T-helper 2 cell treated with Interferon-gamma antibody and Interleukin-4, amounts not matched to agents 100 ng/mL and 5 ng/mL, for 36 hours (primary cell): ENCODE data around the gene GRIN2B. TPM values are rescaled to one million over a fixed set of nuclear protein-coding genes. Genes with fewer than 3 reads are reported as not detected.

Experiments
- intact Hi-C: fragments of 100-400 bp; cut with micrococcal nuclease; formaldehyde crosslinking; loops from one replicate; pipeline ENCODE4 v1.15.1; 2023
- total RNA-seq: library from RNA; stranded (reverse); gene quantifications from 2 replicates; pipeline ENCODE4 v1.2.3, GENCODE V29; 2022

The GRIN2B gene
- not detected in 2 replicates for total RNA-seq

DNA sequence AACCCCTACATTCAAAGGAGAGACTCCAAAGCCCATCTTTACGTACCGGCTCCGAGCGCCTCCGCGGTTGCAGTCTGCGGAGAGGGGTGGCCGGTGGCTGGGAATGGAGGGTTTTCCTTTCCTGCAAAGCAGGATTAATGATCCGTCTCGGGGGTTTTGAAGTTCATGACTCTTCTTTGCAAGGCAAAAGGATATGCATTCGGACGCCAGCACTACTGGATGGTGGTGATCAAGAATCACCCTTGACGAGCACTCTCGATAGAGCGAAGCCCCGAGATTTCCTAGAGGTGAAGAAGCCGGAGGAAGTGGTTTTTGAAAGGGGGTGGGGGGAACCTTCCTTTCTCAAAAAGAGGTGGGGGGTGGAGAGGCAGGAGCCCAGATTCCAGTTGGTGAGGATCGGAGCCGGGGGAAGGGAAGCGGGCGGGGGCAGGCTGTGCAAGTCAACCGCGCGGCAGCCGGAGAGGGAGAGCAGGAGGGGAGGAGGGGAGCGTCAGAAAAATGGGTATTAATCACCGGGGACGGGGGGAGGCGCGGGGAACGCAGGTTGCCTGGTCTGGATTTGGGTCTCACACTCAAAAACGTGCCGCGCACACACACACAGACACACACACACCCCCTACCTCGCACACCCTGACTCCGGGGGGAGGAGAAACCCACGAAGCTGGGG, at the start of gene GRIN2B:
Gene GRIN2B, minus strand, starts transcription at position 307 of the 667 bp plus-strand sequence. CDS start 115,394 bp downstream, outside the sequence.
- intact Hi-C loops = no loop called here

DNA sequence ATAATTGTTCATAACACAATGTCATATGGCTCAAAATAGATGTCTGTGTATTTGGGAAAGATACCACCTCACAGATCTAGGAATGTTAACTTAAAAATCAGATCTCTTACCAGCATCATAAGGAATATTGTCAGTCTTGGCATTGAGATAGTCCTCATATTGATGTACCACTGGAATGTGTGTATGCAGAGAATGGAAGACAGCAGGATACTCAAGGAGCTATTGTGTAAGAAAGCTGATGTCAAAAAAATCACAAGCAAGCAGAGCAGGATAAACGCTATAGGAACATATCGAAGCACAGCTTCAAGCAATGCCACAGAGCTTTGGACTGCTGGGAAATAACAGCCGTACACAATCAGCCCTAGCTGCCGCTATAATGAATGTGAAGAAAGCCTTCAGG, 45.1 kb upstream of the GRIN2B start:
- intact Hi-C loops = no loop called here

DNA sequence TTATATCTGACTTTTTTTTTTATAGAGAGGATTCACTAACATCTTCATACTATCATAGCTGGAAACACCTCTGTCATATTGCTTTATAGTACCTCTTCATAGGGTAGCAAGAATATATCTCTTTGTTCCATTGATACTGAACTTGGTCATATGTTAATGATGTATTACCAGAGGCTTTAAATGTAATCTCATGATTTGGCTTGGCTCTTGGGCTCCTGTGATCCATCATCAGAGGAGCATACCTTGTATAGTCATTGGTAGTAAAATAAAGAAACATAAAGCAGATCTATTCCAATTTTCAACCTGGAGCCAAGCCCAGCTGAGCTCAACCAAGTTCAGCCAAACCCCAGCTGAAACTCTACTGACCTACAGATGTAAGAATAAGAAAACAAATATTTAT, 43.2 kb upstream of the GRIN2B start:
- intact Hi-C loops = no loop called here

DNA sequence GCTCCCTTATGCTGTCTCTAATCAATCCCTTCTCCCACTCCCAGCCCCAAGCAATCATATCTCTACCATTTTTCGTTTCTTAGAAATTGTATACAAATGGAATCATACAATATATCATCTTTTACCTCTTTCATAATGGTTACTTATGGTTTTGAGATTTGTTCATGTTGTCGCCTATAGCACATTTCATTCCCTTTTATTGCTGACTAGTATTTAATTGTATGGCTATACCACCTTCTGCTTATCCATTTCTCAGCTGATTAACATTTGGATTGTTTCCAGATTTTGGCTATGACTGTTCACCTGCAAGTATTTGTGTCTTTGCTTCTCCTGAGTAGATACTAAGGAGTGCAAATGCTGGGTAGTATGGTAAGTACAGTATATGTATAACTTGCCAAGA, 36.7 kb upstream of the GRIN2B start:
- intact Hi-C loops = no loop called here

DNA sequence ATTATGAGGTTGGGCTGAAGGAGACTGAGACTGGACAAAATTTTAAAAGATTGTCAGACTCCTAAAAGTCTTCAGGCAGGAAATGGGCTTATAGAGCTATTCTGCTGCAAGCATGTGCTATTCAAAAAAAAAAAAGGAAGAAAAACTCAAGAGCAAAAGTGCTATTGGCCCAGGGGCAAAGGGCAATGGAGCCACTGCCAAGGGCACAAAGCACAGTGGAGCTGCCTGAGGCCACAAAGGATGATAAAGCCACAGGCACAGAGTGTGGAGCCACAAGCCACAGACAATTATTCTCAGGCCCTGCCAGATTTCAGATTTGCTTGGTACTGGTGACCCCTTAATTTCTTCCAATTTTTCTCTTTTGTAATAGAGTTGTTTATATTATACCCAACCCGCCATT, 29.6 kb upstream of the GRIN2B start:
- intact Hi-C loops = no loop called here

DNA sequence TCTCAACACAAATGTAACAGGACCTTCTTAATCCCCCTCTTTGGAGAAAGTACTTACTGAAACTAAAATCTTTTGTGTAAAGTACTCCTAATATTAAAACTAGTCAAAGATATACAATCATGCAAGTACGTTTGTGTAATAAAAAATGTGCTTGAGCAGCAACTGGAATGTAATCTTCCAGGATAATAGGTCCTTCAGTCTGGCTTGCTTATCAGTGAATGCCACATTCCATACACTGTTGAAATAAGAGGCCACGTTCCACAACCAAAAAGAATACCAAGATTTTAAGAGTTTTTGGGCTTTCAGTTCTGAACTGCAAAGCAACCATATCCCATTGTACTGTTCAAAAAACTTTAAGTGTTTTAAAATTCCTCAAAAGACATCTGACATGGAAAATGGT, 26.2 kb upstream of the GRIN2B start:
- intact Hi-C loops = no loop called here

DNA sequence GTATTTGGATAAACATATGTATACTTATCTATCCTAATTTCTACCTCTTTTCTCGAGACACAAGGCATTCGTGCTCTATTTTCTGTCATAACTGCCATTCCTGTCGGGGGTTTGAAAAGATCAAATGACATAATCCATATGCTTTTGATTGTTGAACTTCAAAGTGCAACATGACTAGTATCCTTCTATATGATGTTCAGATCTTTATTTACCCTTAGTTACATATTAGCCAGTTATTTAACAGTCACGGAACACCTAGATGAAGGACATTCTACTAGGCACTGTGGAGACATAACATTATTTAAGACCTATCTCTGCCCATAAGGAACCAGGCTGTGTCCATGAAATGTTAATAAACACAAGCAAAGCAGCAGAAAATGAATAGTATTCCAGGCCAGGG, 11.2 kb upstream of the GRIN2B start:
- intact Hi-C loops = no loop called here

DNA sequence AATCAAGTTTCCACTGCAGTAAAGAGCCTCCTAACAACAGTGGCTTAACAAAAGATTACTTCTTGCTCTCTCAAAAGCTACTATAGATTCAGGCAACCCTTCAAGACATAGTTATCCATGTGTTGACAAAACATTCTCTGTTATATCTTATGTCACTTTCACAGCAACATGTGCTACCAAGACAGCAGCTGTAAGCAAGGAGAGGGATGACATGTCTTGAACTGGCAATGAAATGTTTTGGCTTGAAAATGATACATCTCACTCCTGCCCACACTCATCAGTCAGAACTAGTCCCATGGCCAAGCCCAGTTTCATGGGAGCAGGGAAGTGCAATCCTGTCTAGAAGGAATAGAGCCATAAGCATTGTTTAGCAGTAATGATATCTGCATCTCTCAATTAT, 10.7 kb upstream of the GRIN2B start:
- intact Hi-C loops = no loop called here

DNA sequence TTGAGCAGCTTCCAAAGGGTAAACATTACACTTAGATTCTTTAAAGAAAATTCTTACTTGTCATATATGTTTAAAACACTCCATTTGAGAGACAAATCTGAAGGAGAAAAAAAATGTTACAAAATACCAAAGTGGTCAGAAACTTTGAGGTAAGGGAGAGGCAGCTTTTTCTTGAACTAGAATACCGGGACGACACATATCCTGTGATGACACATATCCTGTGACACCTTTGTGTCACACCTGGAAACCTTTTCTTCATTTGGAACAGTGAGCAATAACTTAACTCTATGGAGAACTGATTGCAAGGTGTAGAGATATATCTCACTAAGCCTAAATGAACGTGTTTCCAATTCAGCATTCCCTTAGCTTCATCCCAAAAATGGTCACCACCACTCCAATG, 4.6 kb upstream of the GRIN2B start:
- intact Hi-C loops = no loop called here

DNA sequence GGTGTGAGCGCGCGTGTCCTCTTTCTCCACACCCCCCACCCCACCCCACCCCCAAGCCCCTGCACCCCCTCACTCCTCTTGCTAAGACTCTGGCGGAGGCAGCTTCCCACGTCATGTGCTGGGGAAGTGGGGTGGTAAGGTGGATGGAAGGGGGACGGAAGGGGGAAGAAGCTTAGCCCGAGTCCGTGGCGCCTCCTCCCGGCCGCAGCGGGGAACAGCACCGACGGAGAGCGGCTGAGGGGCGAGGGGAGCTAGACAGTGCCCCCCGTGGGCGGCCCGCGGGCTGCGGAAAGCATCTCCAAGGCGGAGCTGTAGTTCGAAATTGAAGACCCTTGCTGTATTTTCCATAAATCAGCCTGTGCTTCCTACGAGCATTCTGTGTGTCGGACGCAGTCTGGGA, 588 bp upstream of the GRIN2B start:
- intact Hi-C loops = no loop called here

DNA sequence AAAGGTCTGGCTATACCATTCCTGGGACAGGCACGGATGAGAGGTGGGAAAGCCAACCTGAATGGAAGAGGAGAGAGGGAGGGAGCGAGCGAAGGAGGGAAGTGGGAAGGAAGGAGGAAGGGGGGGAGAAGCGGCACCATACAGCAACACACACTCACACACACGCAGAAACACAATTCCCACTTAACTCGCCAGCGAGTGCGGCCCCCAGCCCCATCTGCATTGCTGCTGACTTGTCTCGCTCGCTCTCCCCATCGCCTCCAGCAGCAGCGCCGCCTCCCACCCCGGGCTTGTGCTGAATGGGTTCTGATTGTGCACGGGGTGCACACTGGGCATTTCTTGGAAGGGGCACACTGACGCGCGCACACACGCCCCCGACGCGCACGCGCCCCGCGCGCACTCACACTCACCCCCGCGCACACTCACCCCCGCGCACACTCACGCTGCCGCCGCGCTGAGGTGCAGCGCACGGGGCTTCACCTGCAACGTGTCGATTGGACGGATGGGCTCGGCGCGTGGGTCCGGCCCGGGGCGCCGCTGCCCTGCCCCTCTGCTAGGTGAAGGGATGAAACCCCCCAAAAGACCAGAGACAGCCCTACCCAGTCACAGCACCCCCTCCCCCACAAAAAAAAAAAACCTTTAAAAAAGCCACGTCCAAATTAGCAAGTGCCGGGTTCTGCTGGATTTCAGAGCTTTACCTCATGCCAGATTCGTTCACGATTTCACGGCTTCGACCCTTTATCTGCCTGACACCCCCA, 685 bp downstream of the GRIN2B start:
- intact Hi-C loops = no loop called here

DNA sequence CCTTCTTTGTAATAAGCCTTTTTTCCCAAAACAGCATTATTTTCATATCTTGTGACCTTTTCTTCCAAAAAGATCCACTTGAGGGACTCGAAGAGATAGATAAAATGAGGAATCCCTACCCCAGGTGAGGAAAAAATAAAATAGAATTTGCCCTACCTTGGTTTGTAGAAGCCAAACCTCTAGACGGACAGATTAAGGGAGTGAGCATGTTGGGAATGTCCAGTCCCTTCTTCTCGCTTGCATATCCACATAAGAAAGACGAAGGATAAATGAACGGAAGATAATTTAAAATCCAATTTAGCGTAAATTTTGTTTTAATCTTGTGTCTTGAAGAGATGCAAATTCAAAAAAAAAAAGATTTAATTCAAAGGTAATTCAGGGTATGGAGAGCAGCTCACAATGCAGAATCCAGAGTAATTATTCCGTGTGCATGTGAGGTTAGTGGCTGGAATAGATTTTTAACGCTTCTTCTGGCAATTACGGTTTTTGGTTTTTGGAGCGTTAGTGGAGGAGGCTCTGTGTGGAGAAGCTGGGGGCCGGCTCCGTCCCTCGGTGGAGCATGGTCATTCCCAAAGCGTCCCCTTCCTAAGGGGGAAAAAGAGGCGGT, 1.5 kb downstream of the GRIN2B start:
- intact Hi-C loops = no loop called here

DNA sequence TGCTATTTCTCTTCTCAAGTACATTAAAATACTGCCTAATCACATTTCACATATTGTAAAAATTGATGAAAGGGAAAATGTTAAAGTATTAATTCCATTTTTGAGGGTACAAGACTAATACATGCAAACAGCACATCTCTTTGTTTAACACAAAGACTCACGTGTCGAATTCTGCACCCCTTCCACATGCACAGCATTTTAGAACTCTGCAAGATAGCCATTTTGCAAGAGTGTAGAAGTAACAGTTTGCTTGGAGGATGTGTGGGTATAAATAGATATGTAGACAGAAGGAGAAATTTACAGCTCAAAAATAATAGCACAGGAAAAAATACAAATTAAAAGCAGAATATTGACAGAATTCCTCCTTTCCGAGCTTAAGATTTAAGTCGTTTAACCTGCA, 2.5 kb downstream of the GRIN2B start:
- intact Hi-C loops = no loop called here

DNA sequence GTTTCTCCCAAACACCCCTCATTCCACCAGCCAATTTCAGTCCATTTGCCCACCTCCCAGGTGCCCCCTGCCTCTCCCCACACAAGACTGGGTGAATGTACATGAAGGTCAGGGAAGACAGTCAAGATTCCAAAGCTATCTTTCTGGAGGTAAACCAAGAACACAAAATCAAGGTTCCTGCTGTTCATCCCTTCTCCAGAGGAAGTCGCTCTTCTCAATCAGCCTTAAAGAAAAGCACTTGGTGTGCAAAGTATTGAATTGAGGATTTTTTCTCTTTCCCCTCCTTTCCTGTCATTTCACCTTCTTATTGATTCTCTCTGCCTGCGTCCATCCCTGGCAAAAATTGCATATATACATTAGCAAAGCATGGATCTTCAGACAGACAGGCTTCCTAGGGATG, 4.5 kb downstream of the GRIN2B start:
- intact Hi-C loops = no loop called here

DNA sequence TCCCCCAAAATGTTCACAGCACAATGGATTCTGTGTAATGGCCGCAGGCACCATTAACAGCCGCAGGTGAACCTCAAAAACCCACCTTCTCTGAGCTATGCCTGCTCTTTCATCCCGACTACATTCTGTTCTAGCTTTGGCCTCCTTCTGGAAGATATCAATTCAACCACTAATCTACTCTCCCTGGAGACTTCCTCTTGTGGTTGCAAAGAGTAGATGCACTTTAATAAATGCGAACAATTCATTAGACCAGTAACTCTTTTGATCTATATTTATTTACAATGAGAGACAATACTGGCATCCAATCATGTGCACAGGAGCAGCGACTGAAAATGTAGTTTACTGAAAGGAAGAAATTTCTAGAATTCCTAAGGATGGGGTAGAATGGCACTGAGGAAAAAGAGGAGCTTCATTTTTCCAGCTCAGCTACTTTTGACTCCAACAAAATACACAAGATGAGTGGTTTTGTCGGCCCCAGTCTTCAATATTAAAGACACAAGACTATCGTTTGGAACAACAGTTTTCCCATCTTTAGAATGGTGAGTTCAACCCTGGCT, 5.3 kb downstream of the GRIN2B start:
- intact Hi-C loops = no loop called here

DNA sequence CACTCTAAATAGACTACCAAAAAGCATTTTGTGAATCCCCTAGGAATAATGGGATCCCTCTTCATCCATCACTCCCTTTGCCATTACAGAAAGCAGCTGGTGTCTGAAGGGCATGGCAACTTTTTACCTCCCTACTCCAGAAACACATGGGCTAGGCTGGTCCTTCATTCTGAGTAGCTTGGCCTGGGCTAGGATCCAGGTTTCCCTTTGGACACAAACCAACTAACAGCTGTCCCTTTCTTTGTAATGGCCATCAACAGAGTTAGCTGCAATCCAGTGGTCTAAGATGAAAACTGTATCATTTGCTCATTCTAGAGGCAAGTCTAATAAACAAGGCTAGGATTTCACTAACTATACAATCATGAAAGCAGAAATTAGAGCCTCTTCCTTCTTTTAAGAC, 7.4 kb downstream of the GRIN2B start:
- intact Hi-C loops = no loop called here

DNA sequence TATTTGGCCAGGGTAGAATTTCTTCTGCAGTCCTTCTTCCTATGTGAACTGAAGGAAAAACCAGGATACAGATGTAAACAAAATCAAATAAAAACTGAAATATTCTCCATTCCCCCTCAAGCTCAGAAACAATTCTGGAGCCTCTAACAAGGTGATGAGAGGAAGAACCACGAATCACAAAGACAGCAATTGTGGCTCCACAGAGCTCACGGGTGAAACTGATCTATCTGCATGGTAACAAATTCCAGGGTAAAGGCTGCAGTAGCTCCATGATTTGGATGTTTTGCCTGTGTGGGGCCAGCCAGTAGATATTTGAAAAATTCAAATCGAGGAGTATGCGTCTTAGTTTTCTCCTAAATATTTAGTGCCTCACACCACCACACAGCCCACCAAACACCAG, 10.6 kb downstream of the GRIN2B start:
- intact Hi-C loops = no loop called here

DNA sequence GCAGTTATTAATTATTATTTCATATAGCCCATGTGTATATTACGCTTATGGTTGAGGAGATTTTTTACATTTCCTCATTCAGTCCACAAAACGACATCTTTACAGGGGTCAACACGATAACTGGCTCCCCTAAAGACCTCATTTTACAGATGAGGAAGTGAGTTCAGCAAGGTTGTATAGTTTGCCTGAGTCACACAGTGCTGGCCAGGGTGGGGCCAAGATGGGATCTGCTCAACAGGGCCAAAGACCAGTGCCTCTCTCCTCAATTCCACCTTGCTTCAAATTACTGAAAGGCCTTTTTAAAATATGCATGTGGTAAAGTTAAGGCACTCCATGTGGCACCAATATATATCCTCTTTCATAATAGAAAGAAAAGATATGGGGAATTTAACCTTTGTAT, 13.1 kb downstream of the GRIN2B start:
- intact Hi-C loops = no loop called here

DNA sequence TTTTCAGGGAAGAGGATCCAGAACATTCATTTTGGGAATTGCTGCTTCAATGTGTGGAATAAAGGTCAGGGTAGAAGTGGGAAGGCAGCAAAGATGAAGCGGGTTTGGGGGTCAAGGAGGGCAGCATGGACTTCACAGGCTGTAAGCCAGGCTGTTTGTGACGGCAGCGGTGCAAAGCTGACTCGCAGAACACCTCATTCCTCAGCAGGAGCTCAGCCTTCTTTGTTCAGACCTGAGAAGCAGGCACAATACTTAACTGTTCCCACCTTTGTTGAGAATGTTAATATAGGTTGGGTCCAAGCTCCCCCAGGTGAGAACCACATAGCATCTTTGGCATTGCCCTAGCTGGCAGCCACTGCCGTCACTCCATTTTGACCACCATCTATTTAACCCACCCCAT, 16.7 kb downstream of the GRIN2B start:
- intact Hi-C loops = no loop called here

DNA sequence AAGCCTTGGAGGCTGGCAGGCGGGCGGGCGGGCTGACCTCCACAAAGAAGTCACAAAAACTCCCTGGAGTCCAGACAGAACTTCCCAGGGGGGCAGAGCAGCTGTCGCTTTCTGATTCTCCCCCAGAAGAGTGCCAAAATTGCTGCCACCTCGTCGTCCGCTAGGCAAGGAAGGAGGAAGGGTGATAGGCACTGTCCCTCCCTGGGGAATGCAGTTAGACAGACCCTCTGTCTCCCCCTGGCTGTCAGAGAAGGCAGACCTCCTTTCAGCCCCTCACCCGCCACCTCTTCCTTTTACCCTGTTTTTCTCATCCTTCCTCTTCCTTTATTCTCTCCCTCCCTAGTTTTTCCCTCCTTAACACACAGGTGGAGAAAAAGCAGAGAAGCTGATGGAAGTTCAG, 18.7 kb downstream of the GRIN2B start:
- intact Hi-C loops = no loop called here

DNA sequence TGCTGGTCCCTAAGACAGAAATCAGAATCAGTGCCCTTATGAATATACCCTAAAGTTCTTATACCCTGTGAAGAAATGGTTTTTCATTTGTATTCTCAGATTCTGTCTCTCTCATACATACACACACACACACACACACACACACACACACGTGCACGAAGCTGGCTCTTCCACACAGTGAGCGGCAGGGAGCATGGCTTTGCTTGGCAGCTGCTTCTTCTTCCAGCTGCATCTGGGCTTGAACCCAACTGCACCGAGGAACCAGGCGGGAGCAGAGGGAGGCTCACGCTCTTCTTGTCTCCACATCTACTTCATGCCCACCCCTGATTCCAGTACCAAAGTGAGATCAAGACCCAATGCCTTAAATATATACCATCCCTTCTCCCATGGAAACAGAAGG, 19.4 kb downstream of the GRIN2B start:
- intact Hi-C loops = no loop called here

DNA sequence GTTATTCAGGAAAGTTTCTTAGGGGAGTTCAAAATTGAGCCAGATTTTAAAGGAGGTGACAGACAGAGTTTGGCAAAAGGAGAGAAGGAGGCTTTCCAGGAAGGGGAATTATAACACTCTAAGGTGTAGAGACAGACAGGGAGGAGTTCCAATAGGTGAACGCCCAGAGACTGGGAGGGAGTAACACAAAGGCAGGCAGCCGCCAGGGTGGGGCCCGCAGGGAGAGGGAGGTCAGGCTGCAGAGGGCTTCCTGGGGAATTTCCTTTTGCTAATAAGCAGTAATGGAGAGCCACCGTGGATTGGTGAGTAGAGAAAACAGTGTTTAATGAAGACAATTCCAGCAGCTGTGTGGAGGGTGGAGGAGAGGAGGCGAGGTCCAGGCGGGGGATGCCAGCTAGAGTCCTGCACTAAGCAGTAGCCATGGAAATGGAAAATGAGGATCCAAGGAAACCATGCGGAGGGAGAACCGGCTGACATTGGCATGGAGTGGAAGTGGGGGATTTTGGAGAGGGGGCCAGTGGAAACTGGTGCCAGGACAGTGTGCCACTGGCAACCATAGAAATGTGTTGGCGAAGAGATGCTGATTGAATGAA, 22.2 kb downstream of the GRIN2B start:
- intact Hi-C loops = no loop called here
